B cell (primary cell): ENCODE data around the gene TNFSF8.

ENCODE experiments used
- EZH2 ChIP-seq: IDR thresholded peaks from 2 replicates; pipeline ENCODE4 v1.6.1; 2012; ENCODE audit warnings: borderline replicate concordance, low read depth, mild to moderate bottlenecking, moderate library complexity, low read length; ENCODE audit not compliant: insufficient read depth, poor library complexity, severe bottlenecking
- TF ChIP-seq, protein P1 (sequence below): fragments of 200-600 bp; IDR thresholded peaks from one replicate; pipeline ENCODE4 v1.8.0; 2022; ENCODE audit warnings: antibody characterized with exemption, mild to moderate bottlenecking

DNA sequence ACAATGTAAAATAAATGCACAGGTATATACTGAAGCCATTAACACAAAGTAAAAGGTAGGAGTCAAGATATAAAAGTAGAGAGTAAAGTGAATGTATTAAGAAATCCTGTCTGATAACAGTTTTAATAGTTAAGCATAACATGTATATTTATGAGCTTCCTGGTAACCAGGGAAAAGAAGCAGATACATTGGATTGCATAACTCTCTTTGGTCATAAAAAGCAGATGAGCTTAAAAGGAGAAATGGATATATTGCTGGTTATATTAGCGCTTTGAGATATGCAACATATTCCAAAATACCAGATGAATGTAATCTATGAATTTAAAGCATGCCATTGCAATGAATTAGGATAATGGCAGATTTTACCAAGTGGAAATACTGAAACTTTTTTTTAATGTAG lies 6.2 kb upstream of the TNFSF8 start:
- TF ChIP-seq, protein P1, sequence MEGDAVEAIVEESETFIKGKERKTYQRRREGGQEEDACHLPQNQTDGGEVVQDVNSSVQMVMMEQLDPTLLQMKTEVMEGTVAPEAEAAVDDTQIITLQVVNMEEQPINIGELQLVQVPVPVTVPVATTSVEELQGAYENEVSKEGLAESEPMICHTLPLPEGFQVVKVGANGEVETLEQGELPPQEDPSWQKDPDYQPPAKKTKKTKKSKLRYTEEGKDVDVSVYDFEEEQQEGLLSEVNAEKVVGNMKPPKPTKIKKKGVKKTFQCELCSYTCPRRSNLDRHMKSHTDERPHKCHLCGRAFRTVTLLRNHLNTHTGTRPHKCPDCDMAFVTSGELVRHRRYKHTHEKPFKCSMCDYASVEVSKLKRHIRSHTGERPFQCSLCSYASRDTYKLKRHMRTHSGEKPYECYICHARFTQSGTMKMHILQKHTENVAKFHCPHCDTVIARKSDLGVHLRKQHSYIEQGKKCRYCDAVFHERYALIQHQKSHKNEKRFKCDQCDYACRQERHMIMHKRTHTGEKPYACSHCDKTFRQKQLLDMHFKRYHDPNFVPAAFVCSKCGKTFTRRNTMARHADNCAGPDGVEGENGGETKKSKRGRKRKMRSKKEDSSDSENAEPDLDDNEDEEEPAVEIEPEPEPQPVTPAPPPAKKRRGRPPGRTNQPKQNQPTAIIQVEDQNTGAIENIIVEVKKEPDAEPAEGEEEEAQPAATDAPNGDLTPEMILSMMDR, result no peak
- TF ChIP-seq EZH2, result no peak
